GM12878 (cell line): ENCODE measurements around the gene MICAL3. TPM values are rescaled to one million over a fixed set of nuclear protein-coding genes. Genes with fewer than 3 reads are reported as not detected.

ENCODE experiments used
- ATAC-seq: fragments of 200-7000 bp; cut with Tn5 transposase; 3 replicates; pipeline ENCODE4 v1.9.1; 2020; ENCODE audit warnings: mild to moderate bottlenecking, moderate library complexity
- BruUV-seq: library from RNA; stranded (reverse); fragments of 400-500 nt; replicated peaks from 2 replicates; lab custom pipeline; 2021; lab: Mats Ljungman, UMichigan
- CTCF ChIA-PET: fragments of 300-600 bp; sonication (Branson Sonifier 250); formaldehyde crosslinking; extraction: SDS; loops from one replicate; lab custom pipeline; 2021; ENCODE audit warnings: inconsistent platforms; lab: Yijun Ruan, JAX
- POLR2A ChIA-PET: fragments of 350-600 bp; formaldehyde crosslinking; extraction: SDS; loops from one replicate; lab custom pipeline; 2021; ENCODE audit warnings: inconsistent platforms; lab: Charles Lee
- RAD21 ChIA-PET: fragments of 300-600 bp; sonication (Branson Sonifier 250); formaldehyde crosslinking; loops from one replicate; lab custom pipeline; 2023; ENCODE audit warnings: antibody characterized with exemption; ENCODE audit not compliant: unreplicated experiment; lab: Charles Lee
- SMC1A ChIA-PET: fragments of 300-600 bp; sonication (Branson Sonifier 250); formaldehyde crosslinking; loops from one replicate; lab custom pipeline; 2023; ENCODE audit not compliant: unreplicated experiment, uncharacterized antibody; lab: Charles Lee
- DNase-seq: peaks from one replicate; pipeline ENCODE4 v3.0.0-alpha.2; 2011; ENCODE audit warnings: low read depth, low spot score
- FAIRE-seq: peaks from 3 replicates; lab custom pipeline; 2011; peaks lifted over from hg19 to GRCh38; lab: Jason Lieb, UNC
- H2AFZ ChIP-seq: 2 replicates; pipeline ENCODE4 v1.6.0; 2011; ENCODE audit warnings: low read depth, low read length, control low read depth; ENCODE audit not compliant: control insufficient read depth
- H3K27ac ChIP-seq: 2 replicates; pipeline ENCODE4 v1.5.1; 2011; ENCODE audit warnings: control low read depth; ENCODE audit not compliant: control insufficient read depth, insufficient read depth
- H3K27me3 ChIP-seq, 2 experiments: replicated peaks in 1 of 2; 2 replicates each; pipeline versions ENCODE4 v1.6.0 to v1.6.1; 2011; ENCODE audit warnings: low read length in 1 of 2; ENCODE audit not compliant: control insufficient read depth in 2 of 2, insufficient read depth in 2 of 2
- H3K36me3 ChIP-seq, 2 experiments: 2 replicates each; pipeline ENCODE4 v1.5.1; 2011; ENCODE audit warnings: low read length in 1 of 2; ENCODE audit not compliant: control insufficient read depth in 2 of 2, insufficient read depth in 2 of 2
- H3K4me1 ChIP-seq: 2 replicates; pipeline ENCODE4 v1.6.1; 2011; ENCODE audit warnings: mild to moderate bottlenecking, low read length, moderate library complexity, mixed read lengths; ENCODE audit not compliant: control insufficient read depth, insufficient read depth
- H3K4me2 ChIP-seq: 2 replicates; pipeline ENCODE4 v1.6.0; 2011; ENCODE audit warnings: control low read depth; ENCODE audit not compliant: control insufficient read depth, insufficient read depth
- H3K4me3 ChIP-seq: fragments of 200-600 bp; sonication (generic); 2 replicates; pipeline ENCODE4 v1.5.1; 2016
- H3K79me2 ChIP-seq: 2 replicates; pipeline ENCODE4 v1.6.0; 2011; ENCODE audit warnings: low read length; ENCODE audit not compliant: control insufficient read depth, insufficient read depth
- H3K9ac ChIP-seq: 2 replicates; pipeline ENCODE4 v1.8.0; 2011; ENCODE audit warnings: low read length, control low read depth, mixed read lengths; ENCODE audit not compliant: control insufficient read depth, insufficient read depth
- H3K9me3 ChIP-seq: replicated peaks from 3 replicates; pipeline ENCODE4 v1.5.1; 2011; ENCODE audit warnings: mild to moderate bottlenecking, low read length; ENCODE audit not compliant: control insufficient read depth, insufficient read depth
- H4K20me1 ChIP-seq: 2 replicates; pipeline ENCODE4 v1.6.0; 2011; ENCODE audit not compliant: control insufficient read depth, insufficient read depth
- E2F8 ChIP-seq: fragments of 450-650 bp; IDR thresholded peaks from 2 replicates; pipeline ENCODE4 v1.6.1; 2018; ENCODE audit warnings: mild to moderate bottlenecking, low read depth, moderate library complexity; ENCODE audit not compliant: partially characterized antibody
- EED ChIP-seq: sonication (generic); IDR thresholded peaks from 2 replicates; pipeline ENCODE4 v1.6.1; 2016; ENCODE audit warnings: antibody characterized with exemption, low read depth
- FOXK2 ChIP-seq: fragments of 450-650 bp; IDR thresholded peaks from 2 replicates; pipeline ENCODE4 v1.6.1; 2017; ENCODE audit warnings: mild to moderate bottlenecking, moderate library complexity
- IRF4 ChIP-seq: IDR thresholded peaks from 2 replicates; pipeline ENCODE4 v1.6.1; 2011; ENCODE audit warnings: low read depth, low read length
- MEF2A ChIP-seq: IDR thresholded peaks from 2 replicates; pipeline ENCODE4 v1.6.1; 2011; ENCODE audit warnings: low read depth, mild to moderate bottlenecking, low read length, moderate library complexity; ENCODE audit not compliant: insufficient read depth
- NKRF ChIP-seq: fragments of 450-650 bp; conservative IDR thresholded peaks from 2 replicates; pipeline ENCODE4 v1.6.1; 2017; ENCODE audit warnings: mild to moderate bottlenecking, moderate library complexity
- SMC3 ChIP-seq: IDR thresholded peaks from 2 replicates; pipeline ENCODE4 v1.6.1; 2011; ENCODE audit warnings: low read length, improper control_type of control experiment, borderline replicate concordance
- STAT1 ChIP-seq: fragments of 450-650 bp; conservative IDR thresholded peaks from 2 replicates; pipeline ENCODE4 v1.6.1; 2014; ENCODE audit warnings: antibody characterized with exemption, mild to moderate bottlenecking
- ZNF592 ChIP-seq: fragments of 450-650 bp; IDR thresholded peaks from 2 replicates; pipeline ENCODE4 v1.6.1; 2017; ENCODE audit warnings: mild to moderate bottlenecking, moderate library complexity
- WGBS: methylation state at CpG from one replicate; pipeline ENCODE4 v1.1.6; 2016; ENCODE audit warnings: low lambda C conversion rate; ENCODE audit not compliant: insufficient replicate concordance, insufficient coverage; ENCODE audit errors: missing lambda C conversion rate; 5-methylcytosine and 5-hydroxymethylcytosine counted together
- in situ Hi-C: fragments of 300-500 bp; cut with MboI; formaldehyde crosslinking; loops from 9 replicates; pipeline ENCODE4 v1.14.3; 2018; ENCODE audit warnings: mixed read lengths
- intact Hi-C: fragments of 100-400 bp; cut with micrococcal nuclease; formaldehyde crosslinking; loops from one replicate; pipeline ENCODE4 v1.14.2; 2022; ENCODE audit not compliant: unreplicated experiment
- polyA plus RNA-seq, 11 experiments: library from polyadenylated mRNA; depleted of rRNA in 4 of 11; unstranded in 6 of 11; stranded (reverse) in 5 of 11; fragments of >200 nt; fragmentation: Nextera tagmentation in 4 of 11; fragmentation: Illumina TruSeq in 1 of 11; extraction: Ambion mirVana in 4 of 11; extraction: Trizol in 1 of 11; gene quantifications; 1 replicate in 1 of 11; 2 replicates in 10 of 11; pipeline versions ENCODE4 v1.2.1 to v1.2.3, GENCODE V29; 2011 to 2016; ENCODE audit warnings: inconsistent platforms in 2 of 11, missing spikeins in 2 of 11, low read depth in 1 of 11
- total RNA-seq, 4 experiments: library from RNA; depleted of rRNA in 3 of 4; stranded (reverse); fragments of >200 nt in 3 of 4; fragmentation: Illumina TruSeq in 1 of 4; extraction: Trizol in 1 of 4; gene quantifications; 2 replicates each; pipeline versions ENCODE4 v1.2.1 to v1.2.3, GENCODE V29; 2013 to 2021
- TF ChIP-seq, protein P1 (sequence below): IDR thresholded peaks from 2 replicates; pipeline ENCODE4 v1.6.1; 2012; ENCODE audit warnings: mild to moderate bottlenecking, low read depth, low read length

The MICAL3 gene
- total and polyA plus RNA-seq, 10 of the 15 experiments (the other 5 are each of a cell fraction or from before 2014, with no cell fraction given): 2.6 to 92.2 (median 24.0) TPM

- TF ChIP-seq NKRF: no peak
- TF ChIP-seq EED: no peak
- no peak for TF ChIP-seq IRF4
Observed at GRCh38 chr22:17902960-17903359, 121.4 kb downstream of the MICAL3 start (continued).

- H3K27ac ChIP-seq: no peak overlapping the region
- no peak overlapping the region for H2AFZ ChIP-seq
- SMC1A ChIA-PET: interaction anchor here (0.6 kb wide), 1 partner anchor 98 kb away, joined by 4 read pairs; no protein-coding TSS in a partner anchor
- RAD21 ChIA-PET: no interaction called here
- POLR2A ChIA-PET: no interaction called here
- WGBS: 84% methylated on average over 8 of the region's 8 CpGs
- DNase-seq (no peak), FAIRE-seq (no peak), ATAC-seq (no peak)
- H3K27me3 ChIP-seq: no peaks in the 10 kb centered on the region
- H3K79me2 ChIP-seq: no peaks in the 10 kb centered on the region
- no peaks in the 10 kb centered on the region for H4K20me1 ChIP-seq
- intact Hi-C loops (no loop called here), in situ Hi-C loops (no loop called here)
- H3K4me3 ChIP-seq: no peak overlapping the region
- TSS peak; percentile 33 for BruUV-seq
- 0 out of 2 replicates have a peak, but pooled peaks cover 6% of the 10 kb centered on the region for H3K4me1 ChIP-seq
- H3K9ac ChIP-seq: no peak overlapping the region
- H3K36me3 ChIP-seq: peaks cover 27 to 28% of the 10 kb centered on the region in 2 experiments
- CTCF ChIA-PET: interaction anchor here (1.3 to 1.5 kb wide), 2 partner anchors 128 to 178 kb away, joined by 3 to 5 read pairs; no protein-coding TSS in a partner anchor
- H3K4me2 ChIP-seq: no peak overlapping the region
- no peaks in the 10 kb centered on the region for H3K9me3 ChIP-seq
- TF ChIP-seq STAT1 (no peak), MEF2A (no peak), ZNF592 (no peak), SMC3 (no peak), E2F8 (no peak), FOXK2 (no peak)
- TF ChIP-seq, protein P1, sequence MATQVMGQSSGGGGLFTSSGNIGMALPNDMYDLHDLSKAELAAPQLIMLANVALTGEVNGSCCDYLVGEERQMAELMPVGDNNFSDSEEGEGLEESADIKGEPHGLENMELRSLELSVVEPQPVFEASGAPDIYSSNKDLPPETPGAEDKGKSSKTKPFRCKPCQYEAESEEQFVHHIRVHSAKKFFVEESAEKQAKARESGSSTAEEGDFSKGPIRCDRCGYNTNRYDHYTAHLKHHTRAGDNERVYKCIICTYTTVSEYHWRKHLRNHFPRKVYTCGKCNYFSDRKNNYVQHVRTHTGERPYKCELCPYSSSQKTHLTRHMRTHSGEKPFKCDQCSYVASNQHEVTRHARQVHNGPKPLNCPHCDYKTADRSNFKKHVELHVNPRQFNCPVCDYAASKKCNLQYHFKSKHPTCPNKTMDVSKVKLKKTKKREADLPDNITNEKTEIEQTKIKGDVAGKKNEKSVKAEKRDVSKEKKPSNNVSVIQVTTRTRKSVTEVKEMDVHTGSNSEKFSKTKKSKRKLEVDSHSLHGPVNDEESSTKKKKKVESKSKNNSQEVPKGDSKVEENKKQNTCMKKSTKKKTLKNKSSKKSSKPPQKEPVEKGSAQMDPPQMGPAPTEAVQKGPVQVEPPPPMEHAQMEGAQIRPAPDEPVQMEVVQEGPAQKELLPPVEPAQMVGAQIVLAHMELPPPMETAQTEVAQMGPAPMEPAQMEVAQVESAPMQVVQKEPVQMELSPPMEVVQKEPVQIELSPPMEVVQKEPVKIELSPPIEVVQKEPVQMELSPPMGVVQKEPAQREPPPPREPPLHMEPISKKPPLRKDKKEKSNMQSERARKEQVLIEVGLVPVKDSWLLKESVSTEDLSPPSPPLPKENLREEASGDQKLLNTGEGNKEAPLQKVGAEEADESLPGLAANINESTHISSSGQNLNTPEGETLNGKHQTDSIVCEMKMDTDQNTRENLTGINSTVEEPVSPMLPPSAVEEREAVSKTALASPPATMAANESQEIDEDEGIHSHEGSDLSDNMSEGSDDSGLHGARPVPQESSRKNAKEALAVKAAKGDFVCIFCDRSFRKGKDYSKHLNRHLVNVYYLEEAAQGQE: no peak
Observed at GRCh38 chr22:17898375-17898774, 126.0 kb downstream of the MICAL3 start.
